ENCODE measurements around the gene U2SURP. TPM values are rescaled to one million over a fixed set of nuclear protein-coding genes. Genes with fewer than 3 reads are reported as not detected.

The U2SURP gene
- total and polyA plus RNA-seq, 2 experiments from 2014 or later, result 40.2 to 66.1 TPM

GRCh38 chr3:142962520-142963233 is 38.7 kb upstream of the U2SURP start:
- WGBS, 2 experiments (ENCODE audit: low coverage in 1 of 2, low lambda C conversion rate in 2 of 2, missing lambda C conversion rate in 2 of 2), result 53 to 74% methylated on average over 44 to 51 of the region's 63 CpGs
- no peaks in the 10 kb centered on the region for H3K36me3 ChIP-seq (ENCODE audit: low read depth)

GRCh38 chr3:142963234-142963515 is 38.2 kb upstream of the U2SURP start:
- Histone ChIP-seq H3K27ac (no peak overlapping the region), H3K79me2 (ENCODE audit: insufficient read depth) (no peaks in the 10 kb centered on the region), H3K9ac (no peak overlapping the region), H3K4me1 (ENCODE audit: insufficient read depth) (peaks cover 15% of the 10 kb centered on the region), H3K36me3 (ENCODE audit: low read depth) (no peaks in the 10 kb centered on the region), H4K20me1 (ENCODE audit: insufficient read depth) (no peaks in the 10 kb centered on the region), H3K27me3 (replicated peaks; ENCODE audit: insufficient read depth) (no peaks in the 10 kb centered on the region), H3K4me2 (ENCODE audit: unreplicated experiment) (peak overlapping the region; percentile 80), H3K4me3 (peak overlapping the region; percentile 77), H3K9me2 (ENCODE audit: insufficient read depth) (no peaks in the 10 kb centered on the region), H2AFZ (peak overlapping the region; percentile 86; the same call in 1 of the 2 replicates), H3K9me3 (ENCODE audit: low read depth) (no peaks in the 10 kb centered on the region), H3F3A (ENCODE audit: insufficient read depth) (peaks cover 16% of the 10 kb centered on the region)
- TF ChIP-seq EZH2 (IDR thresholded peaks at IDR 0.05; ENCODE audit: insufficient read depth, poor library complexity, severe bottlenecking), result no peak
- no peak for TF ChIP-seq EZH2phosphoT487 (IDR thresholded peaks at IDR 0.05; ENCODE audit: insufficient read depth, low read depth)
- WGBS, 2 experiments (ENCODE audit: low coverage in 1 of 2, low lambda C conversion rate in 2 of 2, missing lambda C conversion rate in 2 of 2), result 0 to 2% methylated on average over 21 to 25 of the region's 35 CpGs
- no peak for DNase-seq
- in situ Hi-C loops (cut with MboI), result no loop called here

More at GRCh38 chr3:142962520-142963233, 38.7 kb upstream of the U2SURP start:
- Histone ChIP-seq H3K4me3 (peak overlapping the region; percentile 77), H3K27me3 (replicated peaks; ENCODE audit: insufficient read depth) (no peaks in the 10 kb centered on the region), H3K27ac (no peak overlapping the region), H3F3A (ENCODE audit: insufficient read depth) (peaks cover 19% of the 10 kb centered on the region), H3K4me2 (ENCODE audit: unreplicated experiment) (peak overlapping the region; percentile 80), H3K9ac (no peak overlapping the region), H3K9me2 (ENCODE audit: insufficient read depth) (no peaks in the 10 kb centered on the region), H3K4me1 (ENCODE audit: insufficient read depth) (peaks cover 16% of the 10 kb centered on the region), H3K9me3 (ENCODE audit: low read depth) (no peaks in the 10 kb centered on the region), H4K20me1 (ENCODE audit: insufficient read depth) (no peaks in the 10 kb centered on the region), H3K79me2 (ENCODE audit: insufficient read depth) (no peaks in the 10 kb centered on the region), H2AFZ (peak overlapping the region; percentile 86; the same call in 1 of the 2 replicates)
- DNase-seq, result no peak
- TF ChIP-seq EZH2 (IDR thresholded peaks at IDR 0.05; ENCODE audit: insufficient read depth, poor library complexity, severe bottlenecking) (no peak), EZH2phosphoT487 (IDR thresholded peaks at IDR 0.05; ENCODE audit: insufficient read depth, low read depth) (no peak)
- in situ Hi-C loops (cut with MboI), result no loop called here

- no peaks in the 10 kb centered on the region for H3K27me3 ChIP-seq (replicated peaks; ENCODE audit: insufficient read depth)
- H3K27ac ChIP-seq, result no peak within 1 kb of the TSS
- peak within 1 kb of the TSS; percentile 86 for H2AFZ ChIP-seq
- in situ Hi-C loops (cut with MboI), result no loop called here
- H3K4me1 ChIP-seq (ENCODE audit: insufficient read depth), result peaks cover 9% of the 10 kb centered on the region
- no peaks in the 10 kb centered on the region for H3K79me2 ChIP-seq (ENCODE audit: insufficient read depth)
- peak within 1 kb of the TSS; percentile 70 for H3K9ac ChIP-seq
- H3K9me3 ChIP-seq (ENCODE audit: low read depth), result no peaks in the 10 kb centered on the region
- no peak for TF ChIP-seq EZH2phosphoT487 (IDR thresholded peaks at IDR 0.05; ENCODE audit: insufficient read depth, low read depth)
- TF ChIP-seq EZH2 (IDR thresholded peaks at IDR 0.05; ENCODE audit: insufficient read depth, poor library complexity, severe bottlenecking), result no peak
- peaks cover 14% of the 10 kb centered on the region for H3F3A ChIP-seq (ENCODE audit: insufficient read depth)
- H3K4me2 ChIP-seq (ENCODE audit: unreplicated experiment), result peak within 1 kb of the TSS; percentile 80
- peak within 1 kb of the TSS; percentile 77 for H3K4me3 ChIP-seq
- H4K20me1 ChIP-seq (ENCODE audit: insufficient read depth), result no peaks in the 10 kb centered on the region
- peak; percentile 72 for DNase-seq
- WGBS, 2 experiments (ENCODE audit: low coverage in 1 of 2, low lambda C conversion rate in 2 of 2, missing lambda C conversion rate in 2 of 2), result 3 to 5% methylated on average over 73 to 107 of the region's 117 CpGs
- H3K9me2 ChIP-seq (ENCODE audit: insufficient read depth), result no peaks in the 10 kb centered on the region
- no peaks in the 10 kb centered on the region for H3K36me3 ChIP-seq (ENCODE audit: low read depth)
Observed at GRCh38 chr3:142963516-142964448, 37.6 kb upstream of the U2SURP start, which contains the start of gene PAQR9. Gene PAQR9 (minus strand): TSS chr3:142963674. CDS start chr3:142963336, 338 bp downstream.

GRCh38 chr3:142965581-142965980 is 35.8 kb upstream of the U2SURP start:
- Histone ChIP-seq H3K79me2 (ENCODE audit: insufficient read depth) (no peaks in the 10 kb centered on the region), H3K27ac (no peak overlapping the region), H3K4me1 (ENCODE audit: insufficient read depth) (no peaks in the 10 kb centered on the region), H4K20me1 (ENCODE audit: insufficient read depth) (no peaks in the 10 kb centered on the region), H3F3A (ENCODE audit: insufficient read depth) (no peaks in the 10 kb centered on the region), H3K4me2 (ENCODE audit: unreplicated experiment) (no peak overlapping the region), H3K36me3 (ENCODE audit: low read depth) (no peaks in the 10 kb centered on the region), H3K9me2 (ENCODE audit: insufficient read depth) (no peaks in the 10 kb centered on the region), H3K9me3 (ENCODE audit: low read depth) (no peaks in the 10 kb centered on the region), H3K27me3 (replicated peaks; ENCODE audit: insufficient read depth) (no peaks in the 10 kb centered on the region), H3K4me3 (no peak overlapping the region), H2AFZ (no peak overlapping the region), H3K9ac (no peak overlapping the region)
- WGBS, 2 experiments (ENCODE audit: low coverage in 1 of 2, low lambda C conversion rate in 2 of 2, missing lambda C conversion rate in 2 of 2), result 97 to 98% methylated on average over 3 of the region's 3 CpGs
- no peak for TF ChIP-seq EZH2phosphoT487 (IDR thresholded peaks at IDR 0.05; ENCODE audit: insufficient read depth, low read depth)
- TF ChIP-seq EZH2 (IDR thresholded peaks at IDR 0.05; ENCODE audit: insufficient read depth, poor library complexity, severe bottlenecking), result no peak
- in situ Hi-C loops (cut with MboI), result no loop called here
- DNase-seq, result no peak

All from GM23248 (cell line).